IMR-90 (cell line): ENCODE data around the gene LINGO4. TPM values are rescaled to one million over a fixed set of nuclear protein-coding genes. Genes with fewer than 3 reads are reported as not detected.

Experiments
- ATAC-seq: fragments of 200-7000 bp; cut with Tn5 transposase; 2 replicates; pipeline ENCODE4 v1.9.1; 2020; ENCODE audit warnings: low read depth, mild to moderate bottlenecking, moderate library complexity
- BruUV-seq: library from RNA; stranded (reverse); fragments of 400-500 nt; replicated peaks from 2 replicates; lab custom pipeline; 2021; lab: Mats Ljungman, UMichigan
- CTCF ChIA-PET: fragments of 300-600 bp; formaldehyde crosslinking; extraction: SDS; loops from one replicate; lab custom pipeline; 2021; ENCODE audit warnings: antibody characterized with exemption; lab: Yijun Ruan, JAX
- POLR2A ChIA-PET: fragments of 300-600 bp; sonication (Branson Sonifier 250); formaldehyde crosslinking; loops from one replicate; lab custom pipeline; 2022; ENCODE audit warnings: antibody characterized with exemption; ENCODE audit not compliant: unreplicated experiment; lab: Charles Lee
- DNase-seq: peaks from one replicate; pipeline ENCODE4 v3.0.0; 2013
- H2AFZ ChIP-seq: replicated peaks from 2 replicates; pipeline ENCODE3; 2013; ENCODE audit warnings: low read length, mild to moderate bottlenecking; ENCODE audit not compliant: poor library complexity
- H2AK5ac ChIP-seq: 2 replicates; pipeline ENCODE4 v1.6.1; 2013; ENCODE audit warnings: low read depth, low read length, inconsistent platforms
- H2AK9ac ChIP-seq: replicated peaks from 2 replicates; pipeline ENCODE3; 2013; ENCODE audit warnings: mild to moderate bottlenecking, low read depth, low read length, moderate library complexity; ENCODE audit not compliant: poor library complexity
- H2BK120ac ChIP-seq: 2 replicates; pipeline ENCODE4 v1.6.1; 2013; ENCODE audit warnings: low read depth, low read length, inconsistent platforms
- H2BK15ac ChIP-seq: 3 replicates; pipeline ENCODE4 v1.6.1; 2013; ENCODE audit warnings: low read depth, low read length, inconsistent platforms
- H2BK20ac ChIP-seq: 2 replicates; pipeline ENCODE4 v1.6.1; 2013; ENCODE audit warnings: low read depth, mild to moderate bottlenecking, inconsistent platforms, low read length, moderate library complexity
- H2BK5ac ChIP-seq: 2 replicates; pipeline ENCODE4 v1.6.1; 2013; ENCODE audit warnings: mild to moderate bottlenecking, low read depth, low read length, inconsistent platforms; ENCODE audit not compliant: poor library complexity, severe bottlenecking
- H3K14ac ChIP-seq: replicated peaks from 2 replicates; pipeline ENCODE4 v1.6.1; 2013; ENCODE audit warnings: low read depth, low read length, inconsistent platforms
- H3K18ac ChIP-seq: 2 replicates; pipeline ENCODE4 v1.6.1; 2013; ENCODE audit warnings: low read depth, low read length, control low read depth
- H3K23ac ChIP-seq: 2 replicates; pipeline ENCODE4 v1.6.1; 2013; ENCODE audit warnings: low read depth, low read length, inconsistent platforms
- H3K27ac ChIP-seq: 2 replicates; pipeline ENCODE4 v1.5.1; 2013; ENCODE audit warnings: mild to moderate bottlenecking, control low read depth, low read length; ENCODE audit not compliant: insufficient read depth
- H3K27me3 ChIP-seq: 2 replicates; pipeline ENCODE4 v1.6.1; 2013; ENCODE audit warnings: low read length; ENCODE audit not compliant: control insufficient read depth, insufficient read depth
- H3K36me3 ChIP-seq: 2 replicates; pipeline ENCODE4 v1.6.1; 2013; ENCODE audit warnings: low read length, mixed read lengths; ENCODE audit not compliant: control insufficient read depth, insufficient read depth
- H3K4ac ChIP-seq: 2 replicates; pipeline ENCODE4 v1.6.1; 2013; ENCODE audit warnings: low read depth, low read length, inconsistent platforms
- H3K4me1 ChIP-seq: 2 replicates; pipeline ENCODE4 v1.6.1; 2013; ENCODE audit warnings: low read length, mixed read lengths; ENCODE audit not compliant: control insufficient read depth, insufficient read depth
- H3K4me2 ChIP-seq: 2 replicates; pipeline ENCODE4 v1.6.1; 2013; ENCODE audit warnings: low read depth, mild to moderate bottlenecking, control low read depth, low read length, moderate library complexity
- H3K4me3 ChIP-seq: 2 replicates; pipeline ENCODE4 v1.5.1; 2013; ENCODE audit warnings: low read depth, mild to moderate bottlenecking, control low read depth, low read length, moderate library complexity; ENCODE audit not compliant: insufficient read depth
- H3K56ac ChIP-seq: 2 replicates; pipeline ENCODE4 v1.6.1; 2013; ENCODE audit warnings: low read length, inconsistent platforms; ENCODE audit not compliant: insufficient read depth; ENCODE audit errors: extremely low read depth
- H3K79me1 ChIP-seq, 2 experiments: 2 replicates each; pipeline ENCODE4 v1.6.1; 2013; ENCODE audit warnings: low read length in 2 of 2, inconsistent platforms in 1 of 2, low read depth in 1 of 2
- H3K9ac ChIP-seq: 2 replicates; pipeline ENCODE4 v1.6.1; 2013; ENCODE audit warnings: low read depth, low read length, control low read depth
- H3K9me1 ChIP-seq: 2 replicates; pipeline ENCODE4 v1.6.1; 2013; ENCODE audit warnings: low read length, inconsistent platforms; ENCODE audit not compliant: insufficient read depth
- H3K9me3 ChIP-seq: 2 replicates; pipeline ENCODE4 v1.6.1; 2013; ENCODE audit warnings: low read length; ENCODE audit not compliant: control insufficient read depth, insufficient read depth
- H4K20me1 ChIP-seq: 2 replicates; pipeline ENCODE4 v1.6.1; 2013; ENCODE audit warnings: low read length, inconsistent platforms; ENCODE audit not compliant: insufficient read depth
- H4K5ac ChIP-seq: 2 replicates; pipeline ENCODE4 v1.6.1; 2013; ENCODE audit warnings: mild to moderate bottlenecking, low read depth, low read length, control low read depth
- H4K8ac ChIP-seq, 2 experiments: 2 replicates each; pipeline ENCODE4 v1.6.1; 2013; ENCODE audit warnings: low read depth in 2 of 2, low read length in 2 of 2, control low read depth in 1 of 2, inconsistent platforms in 1 of 2
- H4K91ac ChIP-seq: 2 replicates; pipeline ENCODE4 v1.6.1; 2013; ENCODE audit warnings: low read depth, low read length, inconsistent platforms; ENCODE audit not compliant: insufficient read depth
- BHLHE40 ChIP-seq: fragments of 150-350 bp; IDR thresholded peaks from 2 replicates; pipeline ENCODE4 v1.6.1; 2016; ENCODE audit warnings: mild to moderate bottlenecking, low read depth, low read length
- CEBPB ChIP-seq: IDR thresholded peaks from 2 replicates; pipeline ENCODE4 v1.6.1; 2012; ENCODE audit warnings: low read depth, low read length, improper control_type of control experiment
- CHD1 ChIP-seq: IDR thresholded peaks from 2 replicates; pipeline ENCODE4 v1.6.1; 2012; ENCODE audit warnings: low read depth, low read length, improper control_type of control experiment
- CTCF ChIP-seq: conservative IDR thresholded peaks from 2 replicates; pipeline ENCODE4 v1.5.1; 2012; ENCODE audit warnings: mild to moderate bottlenecking, low read depth, low read length, improper control_type of control experiment
- ELK1 ChIP-seq: fragments of 150-350 bp; IDR thresholded peaks from 2 replicates; pipeline ENCODE4 v1.6.1; 2016; ENCODE audit warnings: low read depth, mild to moderate bottlenecking, low read length, moderate library complexity, borderline replicate concordance
- FOS ChIP-seq: fragments of 150-350 bp; IDR thresholded peaks from 2 replicates; pipeline ENCODE4 v1.6.1; 2016; ENCODE audit warnings: low read depth, low read length
- MAFK ChIP-seq: IDR thresholded peaks from 2 replicates; pipeline ENCODE4 v1.6.1; 2012; ENCODE audit warnings: low read depth, low read length, improper control_type of control experiment
- MAZ ChIP-seq: IDR thresholded peaks from 2 replicates; pipeline ENCODE4 v1.6.1; 2012; ENCODE audit warnings: low read depth, mild to moderate bottlenecking, low read length, improper control_type of control experiment, moderate library complexity, borderline replicate concordance
- MXI1 ChIP-seq: IDR thresholded peaks from 2 replicates; pipeline ENCODE4 v1.6.1; 2012; ENCODE audit warnings: low read depth, mild to moderate bottlenecking, low read length, moderate library complexity, borderline replicate concordance
- NFE2L2 ChIP-seq: fragments of 150-350 bp; IDR thresholded peaks from 2 replicates; pipeline ENCODE4 v1.6.1; 2016; ENCODE audit warnings: low read depth, mild to moderate bottlenecking, low read length
- POLR2A ChIP-seq: IDR thresholded peaks from 2 replicates; pipeline ENCODE4 v1.6.1; 2012; ENCODE audit warnings: mild to moderate bottlenecking, low read depth, low read length
- RAD21 ChIP-seq: IDR thresholded peaks from 2 replicates; pipeline ENCODE4 v1.6.1; 2012; ENCODE audit warnings: low read length, improper control_type of control experiment
- RCOR1 ChIP-seq: IDR thresholded peaks from 2 replicates; pipeline ENCODE4 v1.6.1; 2012; ENCODE audit warnings: mild to moderate bottlenecking, low read length, improper control_type of control experiment; ENCODE audit not compliant: insufficient replicate concordance
- RFX5 ChIP-seq: IDR thresholded peaks from 2 replicates; pipeline ENCODE4 v1.8.0; 2012; ENCODE audit warnings: low read depth, mild to moderate bottlenecking, low read length, moderate library complexity
- SMC3 ChIP-seq: fragments of 150-350 bp; IDR thresholded peaks from 2 replicates; pipeline ENCODE4 v1.6.1; 2016; ENCODE audit warnings: low read depth, mild to moderate bottlenecking, antibody characterized with exemption, low read length, moderate library complexity
- USF2 ChIP-seq: fragments of 150-350 bp; IDR thresholded peaks from 2 replicates; pipeline ENCODE4 v1.6.1; 2017; ENCODE audit warnings: mild to moderate bottlenecking, antibody characterized with exemption, low read length, low read depth
- WGBS, 2 experiments: methylation state at CpG; one replicate each; pipeline versions ENCODE4 v1.1.5 to v1.1.7; 2013; ENCODE audit warnings: missing lambda C conversion rate in 2 of 2; ENCODE audit not compliant: insufficient read length in 1 of 2; ENCODE audit errors: extremely low coverage in 2 of 2; 5-methylcytosine and 5-hydroxymethylcytosine counted together
- dilution Hi-C: fragments of 300-500 bp; cut with HindIII; formaldehyde crosslinking; loops from one replicate; pipeline ENCODE4 v1.14.3; 2018; ENCODE audit warnings: low sequenced_read_pairs; ENCODE audit not compliant: unreplicated experiment
- in situ Hi-C: fragments of 300-500 bp; cut with MboI; formaldehyde crosslinking; loops from 3 replicates; pipeline ENCODE4 v1.14.3; 2019; ENCODE audit warnings: low sequenced_read_pairs, inconsistent platforms, mixed read lengths
- intact Hi-C: fragments of 100-400 bp; cut with micrococcal nuclease; formaldehyde crosslinking; loops from 2 replicates; pipeline ENCODE4 v1.10.0; 2022
- polyA plus RNA-seq, 3 experiments: library from polyadenylated mRNA; depleted of rRNA; stranded (reverse); fragments of >200 nt; gene quantifications; 2 replicates each; pipeline ENCODE4 v1.2.3, GENCODE V29; 2012; ENCODE audit warnings: low replicate concordance in 1 of 3
- total RNA-seq: library from RNA; depleted of rRNA; stranded (reverse); fragments of >200 nt; gene quantifications from 2 replicates; pipeline ENCODE4 v1.2.3, GENCODE V29; 2012

The LINGO4 gene
- total and polyA plus RNA-seq, 2 of the 4 experiments (the other 2 are of a cell fraction) = not detected

- Histone ChIP-seq H3K18ac (no peak overlapping the region), H4K91ac (no peak overlapping the region), H4K5ac (no peak overlapping the region), H3K9me3 (no peaks in the 10 kb centered on the region), H3K9me1 (no peaks in the 10 kb centered on the region), H3K4me3 (no peak overlapping the region), H3K4me2 (no peak overlapping the region), H3K9ac (no peak overlapping the region), H2BK15ac (no peak overlapping the region), H4K8ac (no peak overlapping the region), H3K4me1 (no peaks in the 10 kb centered on the region), H3K27ac (no peak overlapping the region), H3K27me3 (peaks cover 74% of the 10 kb centered on the region), H2AK9ac (no peak overlapping the region), H4K20me1 (no peaks in the 10 kb centered on the region), H2AFZ (no peak overlapping the region), H3K4ac (no peak overlapping the region), H2BK120ac (no peak overlapping the region), H3K79me1 (no peaks in the 10 kb centered on the region), H3K56ac (no peak overlapping the region), H3K36me3 (no peaks in the 10 kb centered on the region), H2BK20ac (no peak overlapping the region), H3K14ac (no peak overlapping the region), H2AK5ac (no peak overlapping the region), H3K23ac (no peak overlapping the region), H2BK5ac (no peak overlapping the region)
- TF ChIP-seq USF2 (no peak), POLR2A (no peak), RFX5 (no peak), FOS (no peak), ELK1 (no peak), CHD1 (no peak), SMC3 (no peak), RCOR1 (no peak), CTCF (no peak), MAZ (no peak), CEBPB (no peak), BHLHE40 (no peak), RAD21 (no peak), MAFK (no peak), MXI1 (no peak), NFE2L2 (no peak)
- ATAC-seq = no peak
- ChIA-PET CTCF (no interaction called here), POLR2A (no interaction called here)
- in situ Hi-C loops = no loop called here
- WGBS, 2 experiments = 8% methylated on average over 2 of the region's 7 CpGs; no CpG with 5 or more reads in 1 of the 2 experiments
- no TSS peak for BruUV-seq
- dilution Hi-C loops = no loop called here
- intact Hi-C loops = no loop called here
- DNase-seq = no peak
Observed at GRCh38 chr1:151819976-151820623, 14.9 kb upstream of the LINGO4 start.
